Measurements from ENCODE around the gene MYF5. TPM values are rescaled to one million over a fixed set of nuclear protein-coding genes. Genes with fewer than 3 reads are reported as not detected.

The MYF5 gene
- total and polyA plus RNA-seq, 10 of the 15 experiments (the other 5 are each of a cell fraction or from before 2014, with no cell fraction given): not detected

DNA sequence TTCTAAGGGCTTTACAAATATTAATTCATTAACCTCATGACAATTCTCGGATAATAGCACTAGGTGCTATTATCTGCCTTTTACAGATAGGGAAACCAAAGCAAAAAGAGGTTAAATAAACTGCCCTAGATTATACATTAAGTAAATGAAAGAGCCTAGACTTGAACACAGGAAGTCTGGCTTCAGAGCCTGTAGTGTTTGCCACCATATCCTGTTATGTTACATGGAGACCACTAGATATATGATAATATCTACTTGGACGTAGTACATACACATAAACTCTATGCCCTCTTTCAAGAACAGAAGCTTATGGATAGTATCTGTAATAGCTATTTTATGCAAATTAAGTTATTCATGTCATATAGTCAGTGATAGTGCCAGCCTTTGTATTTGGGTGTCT is 26.2 kb upstream of the MYF5 start:
- Histone ChIP-seq H3K4me2 (ENCODE audit: control insufficient read depth, insufficient read depth) (no peak overlapping the region), H2AFZ (ENCODE audit: control insufficient read depth, low read depth, low read length) (no peak overlapping the region), H3K4me3 (no peak overlapping the region), H3K27ac (ENCODE audit: control insufficient read depth, insufficient read depth) (no peak overlapping the region), H4K20me1 (ENCODE audit: control insufficient read depth, insufficient read depth) (no peaks in the 10 kb centered on the region), H3K27me3 (replicated peaks in 1 of 2; ENCODE audit: control insufficient read depth in 2 of 2, insufficient read depth in 2 of 2, low read length in 1 of 2) (no peaks in the 10 kb centered on the region), H3K36me3 (ENCODE audit: control insufficient read depth in 2 of 2, insufficient read depth in 2 of 2, low read length in 1 of 2) (no peaks in the 10 kb centered on the region), H3K9me3 (replicated peaks; ENCODE audit: control insufficient read depth, insufficient read depth, low read length) (no peaks in the 10 kb centered on the region), H3K4me1 (ENCODE audit: control insufficient read depth, insufficient read depth, low read length) (no peaks in the 10 kb centered on the region), H3K9ac (ENCODE audit: control insufficient read depth, insufficient read depth, low read length) (no peak overlapping the region), H3K79me2 (ENCODE audit: control insufficient read depth, insufficient read depth, low read length) (no peaks in the 10 kb centered on the region)
- no peak for FAIRE-seq
- ChIA-PET SMC1A (ENCODE audit: uncharacterized antibody, unreplicated experiment) (interaction anchor here (0.6 kb wide), 1 partner anchor 47 kb away, joined by 3 read pairs; no protein-coding TSS in a partner anchor), CTCF (interaction anchor here (0.6 to 0.7 kb wide), 2 partner anchors 20 to 821 kb away, joined by 3 read pairs; no protein-coding TSS in a partner anchor), RAD21 (ENCODE audit: unreplicated experiment) (no interaction called here), POLR2A (no interaction called here)
- TF ChIP-seq ZNF24 (IDR thresholded peaks at IDR 0.05) (no peak), SPI1 (IDR thresholded peaks at IDR 0.05; ENCODE audit: borderline replicate concordance, insufficient read depth, low read depth, low read length) (no peak), SMAD1 (IDR thresholded peaks at IDR 0.05; ENCODE audit: low read depth, partially characterized antibody) (no peak), JUNB (IDR thresholded peaks at IDR 0.05) (no peak), POLR2AphosphoS2 (IDR thresholded peaks at IDR 0.05; ENCODE audit: low read depth, low read length) (no peak)
- intact Hi-C loops (cut with micrococcal nuclease; ENCODE audit: unreplicated experiment) (no loop called here), in situ Hi-C loops (cut with MboI) (no loop called here)
- WGBS (ENCODE audit: insufficient coverage, insufficient replicate concordance, low lambda C conversion rate, missing lambda C conversion rate): 58% methylated on average over 2 of the region's 2 CpGs
- no TSS peak for BruUV-seq (replicated peaks)
- no peak for ATAC-seq
- no peak for DNase-seq (ENCODE audit: low read depth, low spot score)

DNA sequence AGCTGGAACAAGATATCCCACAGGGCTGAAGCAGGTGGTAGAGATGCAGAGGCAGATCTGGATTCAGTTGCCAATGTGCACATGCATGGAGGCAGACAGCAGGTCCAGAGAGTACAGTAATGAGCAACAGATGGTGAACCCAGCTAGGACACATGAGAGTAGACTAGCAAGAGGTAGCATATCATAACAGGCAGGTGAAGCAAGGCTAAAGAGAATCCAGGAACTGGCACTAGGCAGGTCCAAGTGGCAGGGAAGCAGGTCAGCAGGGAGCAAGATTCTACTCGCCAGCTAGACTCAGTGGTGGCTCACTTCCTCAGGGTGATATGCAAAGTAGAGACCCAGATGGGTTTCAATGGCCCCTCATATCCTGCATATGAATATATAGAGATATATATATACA is 24.6 kb upstream of the MYF5 start:
- FAIRE-seq (no peak), ATAC-seq (no peak; the same call in 2 of the 3 replicates), DNase-seq (ENCODE audit: low read depth, low spot score) (no peak)
- Histone ChIP-seq H3K9ac (ENCODE audit: control insufficient read depth, insufficient read depth, low read length) (no peak overlapping the region), H3K4me3 (no peak overlapping the region), H3K36me3 (ENCODE audit: control insufficient read depth in 2 of 2, insufficient read depth in 2 of 2, low read length in 1 of 2) (no peaks in the 10 kb centered on the region), H2AFZ (ENCODE audit: control insufficient read depth, low read depth, low read length) (no peak overlapping the region; the same call in none of the 2 replicates), H3K4me2 (ENCODE audit: control insufficient read depth, insufficient read depth) (no peak overlapping the region), H3K27me3 (replicated peaks in 1 of 2; ENCODE audit: control insufficient read depth in 2 of 2, insufficient read depth in 2 of 2, low read length in 1 of 2) (no peaks in the 10 kb centered on the region), H3K79me2 (ENCODE audit: control insufficient read depth, insufficient read depth, low read length) (no peaks in the 10 kb centered on the region), H4K20me1 (ENCODE audit: control insufficient read depth, insufficient read depth) (no peaks in the 10 kb centered on the region), H3K9me3 (replicated peaks; ENCODE audit: control insufficient read depth, insufficient read depth, low read length) (no peaks in the 10 kb centered on the region), H3K4me1 (ENCODE audit: control insufficient read depth, insufficient read depth, low read length) (no peaks in the 10 kb centered on the region), H3K27ac (ENCODE audit: control insufficient read depth, insufficient read depth) (no peak overlapping the region)
- intact Hi-C loops (cut with micrococcal nuclease; ENCODE audit: unreplicated experiment): no loop called here
- ChIA-PET POLR2A (no interaction called here), RAD21 (ENCODE audit: unreplicated experiment) (no interaction called here), CTCF (no interaction called here), SMC1A (ENCODE audit: uncharacterized antibody, unreplicated experiment) (no interaction called here)
- WGBS (ENCODE audit: insufficient coverage, insufficient replicate concordance, low lambda C conversion rate, missing lambda C conversion rate): 43% methylated on average over 1 of the region's 1 CpG
- no TSS peak for BruUV-seq (replicated peaks)
- in situ Hi-C loops (cut with MboI): no loop called here
- TF ChIP-seq, protein P1, sequence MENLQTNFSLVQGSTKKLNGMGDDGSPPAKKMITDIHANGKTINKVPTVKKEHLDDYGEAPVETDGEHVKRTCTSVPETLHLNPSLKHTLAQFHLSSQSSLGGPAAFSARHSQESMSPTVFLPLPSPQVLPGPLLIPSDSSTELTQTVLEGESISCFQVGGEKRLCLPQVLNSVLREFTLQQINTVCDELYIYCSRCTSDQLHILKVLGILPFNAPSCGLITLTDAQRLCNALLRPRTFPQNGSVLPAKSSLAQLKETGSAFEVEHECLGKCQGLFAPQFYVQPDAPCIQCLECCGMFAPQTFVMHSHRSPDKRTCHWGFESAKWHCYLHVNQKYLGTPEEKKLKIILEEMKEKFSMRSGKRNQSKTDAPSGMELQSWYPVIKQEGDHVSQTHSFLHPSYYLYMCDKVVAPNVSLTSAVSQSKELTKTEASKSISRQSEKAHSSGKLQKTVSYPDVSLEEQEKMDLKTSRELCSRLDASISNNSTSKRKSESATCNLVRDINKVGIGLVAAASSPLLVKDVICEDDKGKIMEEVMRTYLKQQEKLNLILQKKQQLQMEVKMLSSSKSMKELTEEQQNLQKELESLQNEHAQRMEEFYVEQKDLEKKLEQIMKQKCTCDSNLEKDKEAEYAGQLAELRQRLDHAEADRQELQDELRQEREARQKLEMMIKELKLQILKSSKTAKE (IDR thresholded peaks at IDR 0.05; ENCODE audit: low read depth, poor library complexity, severe bottlenecking): no peak
- no peak for TF ChIP-seq EGR1 (IDR thresholded peaks at IDR 0.05; ENCODE audit: borderline replicate concordance in 1 of 2, low read depth in 2 of 2, low read length in 2 of 2)
- no peak for TF ChIP-seq MEF2B (IDR thresholded peaks at IDR 0.05; ENCODE audit: partially characterized antibody, poor library complexity, severe bottlenecking)
- no peak for TF ChIP-seq HCFC1 (IDR thresholded peaks at IDR 0.05; ENCODE audit: low read length)
- TF ChIP-seq MYB (IDR thresholded peaks at IDR 0.05; ENCODE audit: borderline replicate concordance, low read depth, low read length): no peak
- TF ChIP-seq, protein P2, sequence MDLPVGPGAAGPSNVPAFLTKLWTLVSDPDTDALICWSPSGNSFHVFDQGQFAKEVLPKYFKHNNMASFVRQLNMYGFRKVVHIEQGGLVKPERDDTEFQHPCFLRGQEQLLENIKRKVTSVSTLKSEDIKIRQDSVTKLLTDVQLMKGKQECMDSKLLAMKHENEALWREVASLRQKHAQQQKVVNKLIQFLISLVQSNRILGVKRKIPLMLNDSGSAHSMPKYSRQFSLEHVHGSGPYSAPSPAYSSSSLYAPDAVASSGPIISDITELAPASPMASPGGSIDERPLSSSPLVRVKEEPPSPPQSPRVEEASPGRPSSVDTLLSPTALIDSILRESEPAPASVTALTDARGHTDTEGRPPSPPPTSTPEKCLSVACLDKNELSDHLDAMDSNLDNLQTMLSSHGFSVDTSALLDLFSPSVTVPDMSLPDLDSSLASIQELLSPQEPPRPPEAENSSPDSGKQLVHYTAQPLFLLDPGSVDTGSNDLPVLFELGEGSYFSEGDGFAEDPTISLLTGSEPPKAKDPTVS (IDR thresholded peaks at IDR 0.05; ENCODE audit: low read depth, low read length): no peak
- TF ChIP-seq RB1 (IDR thresholded peaks at IDR 0.05; ENCODE audit: borderline replicate concordance): no peak
- no peak for TF ChIP-seq EED (IDR thresholded peaks at IDR 0.05; ENCODE audit: low read depth)
- no peak for TF ChIP-seq ZNF274 (IDR thresholded peaks at IDR 0.05; ENCODE audit: insufficient read depth, insufficient read length)
- no peak for TF ChIP-seq TCF7 (IDR thresholded peaks at IDR 0.05; ENCODE audit: borderline replicate concordance)
- TF ChIP-seq YY1 (IDR thresholded peaks at IDR 0.05; ENCODE audit: low read depth, low read length): no peak
- TF ChIP-seq SMARCA5 (IDR thresholded peaks at IDR 0.05): no peak

Data from GM12878 (cell line).